Ovary (tissue), 9 donors: ENCODE results near the gene WWC1. TPM values are rescaled to one million over a fixed set of nuclear protein-coding genes. Genes with fewer than 3 reads are reported as not detected.

Experiments used
- DNase-seq, 5 donors: peaks; one replicate each; pipeline ENCODE4 v3.0.0-alpha.2; 2019 to 2020
- H3K27ac ChIP-seq, 2 donors: fragments of 200-600 bp; one replicate each; pipeline versions ENCODE4 v1.5.1 to v1.8.0; 2019 to 2022
- H3K27me3 ChIP-seq: fragments of 200-600 bp; one replicate; pipeline ENCODE4 v1.8.0; 2022
- H3K36me3 ChIP-seq: fragments of 200-600 bp; sonication (generic); one replicate; pipeline ENCODE4 v1.5.1; 2019
- H3K4me1 ChIP-seq: one replicate; pipeline ENCODE4 v1.8.1; 2013; ENCODE audit warnings: mild to moderate bottlenecking, moderate library complexity; ENCODE audit not compliant: insufficient read depth
- H3K4me3 ChIP-seq: fragments of 200-600 bp; sonication (generic); one replicate; pipeline ENCODE4 v1.5.1; 2017
- H3K9me3 ChIP-seq, 2 donors: fragments of 200-600 bp in 1 of 2; sonication (generic) in 1 of 2; one replicate each; pipeline versions ENCODE4 v1.5.1 to v1.8.1; 2013 to 2019; ENCODE audit warnings: mild to moderate bottlenecking in 1 of 2, moderate library complexity in 1 of 2
- EP300 ChIP-seq: sonication (generic); formaldehyde crosslinking; IDR thresholded peaks from one replicate; pipeline ENCODE4 v1.6.1; 2017; ENCODE audit warnings: antibody characterized with exemption
- POLR2A ChIP-seq: fragments of 450-650 bp; IDR thresholded peaks from one replicate; pipeline ENCODE4 v1.6.1; 2017; ENCODE audit warnings: antibody characterized with exemption, mild to moderate bottlenecking, moderate library complexity
- WGBS, 3 donors: extraction: QIAGEN DNeasy Blood & Tissue Kit in 1 of 3; methylation state at CpG; one replicate each; pipeline versions ENCODE4 v1.1.5 to v1.1.7; 2013 to 2017; 5-methylcytosine and 5-hydroxymethylcytosine counted together
- intact Hi-C, 4 donors: fragments of 100-400 bp; cut with DNase I; formaldehyde crosslinking; loops; one replicate each; pipeline versions ENCODE4 v1.11.0 to v1.15.1; 2022 to 2023
- polyA plus RNA-seq, 2 donors: library from polyadenylated mRNA; stranded (reverse); fragments of 200-250 nt in 1 of 2; fragments of 350-450 nt in 1 of 2; fragmentation: Illumina TruSeq in 1 of 2; extraction: RNeasy Lipid Tissue Mini Kit (QIAGEN cat#74804) in 1 of 2; gene quantifications; one replicate each; pipeline ENCODE4 v1.2.3, GENCODE V29; 2013 to 2014
- total RNA-seq, 7 donors: library from RNA; depleted of rRNA in 2 of 7; stranded (reverse); fragments of >200 nt in 2 of 7; fragmentation: NEBNext Ultra II Directional in 3 of 7; extraction: Animal tissue kit (Norgen Biotek cat#: 25700) in 3 of 7; gene quantifications; one replicate each; pipeline versions ENCODE4 v1.1.0 to v1.2.4, GENCODE V29; 2016 to 2023
- TF ChIP-seq, protein P1 (sequence below), 3 donors: fragments of 450-650 bp in 2 of 3; fragments of 200-600 bp in 1 of 3; IDR thresholded peaks; one replicate each; pipeline versions ENCODE4 v1.5.1 to v1.8.0; 2016 to 2022; ENCODE audit warnings: antibody characterized with exemption in 3 of 3, mild to moderate bottlenecking in 1 of 3
- donor health status: DM: no; HTN: no; CAD: no; lungs with moderate emphysema.
- donor health status: DM: no; HTN: no; CAD: no.
- donor health status: Bipolar disorder and iron deficiency.
- donor health status: DM: yes; HTN: yes; CAD: no.
- donor health status: DM: no; HTN: no; CAD: no.
- donor health status: DM: yes; HTN: yes; CAD: no.

The WWC1 gene
- total and polyA plus RNA-seq, 9 donors: 0.58 to 60.3 (median 5.3) TPM

DNA sequence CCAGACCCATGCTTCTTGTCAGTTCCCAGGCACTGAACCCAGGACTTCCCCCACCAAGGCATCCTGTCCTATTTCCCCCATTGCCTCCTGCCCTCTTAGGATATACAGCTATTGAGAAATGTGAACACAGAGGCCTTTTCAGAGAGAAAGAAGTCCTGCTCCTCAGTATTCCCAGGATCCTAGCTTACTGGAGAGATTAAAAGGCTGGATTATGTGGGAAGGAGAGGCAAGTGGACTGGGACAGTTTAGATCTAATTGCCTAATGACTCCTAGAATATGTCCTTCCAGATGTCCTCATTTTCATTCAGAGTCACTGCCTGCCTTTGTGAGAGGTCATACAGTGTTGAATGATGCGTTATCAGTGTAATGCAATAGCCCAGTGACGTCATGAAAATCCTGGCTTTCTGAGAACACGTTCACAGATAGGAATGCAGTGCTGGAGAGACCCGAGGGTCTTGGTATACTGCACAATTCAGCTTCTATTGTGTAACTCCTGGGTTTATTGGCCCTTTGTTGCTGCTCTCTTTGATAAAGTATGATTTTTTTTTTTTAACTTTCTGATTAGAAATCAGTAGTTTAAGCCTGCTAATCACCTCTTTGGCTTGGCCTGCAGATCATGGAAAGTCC is 26.2 kb downstream of the WWC1 start:
- TF ChIP-seq EP300 (no peak), POLR2A (no peak)
- TF ChIP-seq, protein P1, sequence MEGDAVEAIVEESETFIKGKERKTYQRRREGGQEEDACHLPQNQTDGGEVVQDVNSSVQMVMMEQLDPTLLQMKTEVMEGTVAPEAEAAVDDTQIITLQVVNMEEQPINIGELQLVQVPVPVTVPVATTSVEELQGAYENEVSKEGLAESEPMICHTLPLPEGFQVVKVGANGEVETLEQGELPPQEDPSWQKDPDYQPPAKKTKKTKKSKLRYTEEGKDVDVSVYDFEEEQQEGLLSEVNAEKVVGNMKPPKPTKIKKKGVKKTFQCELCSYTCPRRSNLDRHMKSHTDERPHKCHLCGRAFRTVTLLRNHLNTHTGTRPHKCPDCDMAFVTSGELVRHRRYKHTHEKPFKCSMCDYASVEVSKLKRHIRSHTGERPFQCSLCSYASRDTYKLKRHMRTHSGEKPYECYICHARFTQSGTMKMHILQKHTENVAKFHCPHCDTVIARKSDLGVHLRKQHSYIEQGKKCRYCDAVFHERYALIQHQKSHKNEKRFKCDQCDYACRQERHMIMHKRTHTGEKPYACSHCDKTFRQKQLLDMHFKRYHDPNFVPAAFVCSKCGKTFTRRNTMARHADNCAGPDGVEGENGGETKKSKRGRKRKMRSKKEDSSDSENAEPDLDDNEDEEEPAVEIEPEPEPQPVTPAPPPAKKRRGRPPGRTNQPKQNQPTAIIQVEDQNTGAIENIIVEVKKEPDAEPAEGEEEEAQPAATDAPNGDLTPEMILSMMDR (IDR thresholded peaks at IDR 0.05): no peak
- H3K4me3 ChIP-seq: no peak overlapping the region
- H3K36me3 ChIP-seq: no peaks in the 10 kb centered on the region
- intact Hi-C loops: no loop called here
- no peaks in the 10 kb centered on the region for H3K27me3 ChIP-seq
- no peak overlapping the region for H3K27ac ChIP-seq
- no peaks in the 10 kb centered on the region for H3K9me3 ChIP-seq
- 21 to 28% (median 24%) methylated on average over 4 of the region's 4 CpGs for WGBS, 3 donors
- H3K4me1 ChIP-seq: no peaks in the 10 kb centered on the region
- no peak for DNase-seq

DNA sequence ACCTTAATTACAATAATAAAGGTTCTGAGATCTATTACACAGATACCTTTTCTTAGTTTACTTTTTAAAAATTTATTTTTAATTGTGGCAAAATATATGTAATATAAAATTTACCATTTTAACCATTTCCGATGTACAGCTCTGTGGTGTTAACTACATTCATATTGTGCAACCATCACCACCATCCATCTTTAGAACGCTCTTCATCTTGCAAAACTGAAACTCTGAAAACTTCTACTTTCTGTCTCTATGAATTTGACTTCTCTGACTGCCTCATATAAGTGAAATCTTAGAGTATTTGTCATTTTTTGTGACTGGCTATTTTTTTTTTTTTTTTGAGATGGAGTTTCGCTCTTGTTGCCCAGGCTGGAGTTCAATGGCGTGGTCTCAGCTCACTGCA is 26.8 kb downstream of the WWC1 start:
- Histone ChIP-seq H3K4me3 (no peak overlapping the region), H3K27me3 (no peaks in the 10 kb centered on the region), H3K9me3 (no peaks in the 10 kb centered on the region), H3K27ac (no peak overlapping the region), H3K4me1 (no peaks in the 10 kb centered on the region), H3K36me3 (no peaks in the 10 kb centered on the region)
- DNase-seq: no peak
- 97% methylated on average over 4 of the region's 4 CpGs for WGBS, 3 donors
- intact Hi-C loops: no loop called here
- TF ChIP-seq POLR2A (no peak), EP300 (no peak)
- TF ChIP-seq, protein P1 (IDR thresholded peaks at IDR 0.05): no peak

DNA sequence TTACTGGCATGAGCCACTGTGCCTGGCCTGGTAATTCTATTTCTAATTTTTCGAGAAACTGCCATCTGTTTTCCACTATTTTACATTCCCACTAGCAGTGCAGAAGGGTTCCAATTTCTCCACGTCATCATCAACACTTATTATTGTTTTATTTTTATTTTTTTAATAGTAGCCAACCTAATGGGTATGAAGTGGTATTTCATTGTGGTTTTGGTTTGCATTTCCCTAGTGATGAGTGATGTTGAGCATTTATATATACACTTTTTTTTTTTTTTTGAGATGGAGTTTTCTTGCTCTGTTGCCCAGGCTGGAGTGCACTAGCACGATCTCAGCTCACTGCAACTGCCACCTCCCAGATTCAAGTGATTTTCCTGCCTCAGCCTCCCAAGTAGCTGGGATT is 28.3 kb downstream of the WWC1 start:
- intact Hi-C loops: no loop called here
- Histone ChIP-seq H3K4me1 (no peaks in the 10 kb centered on the region), H3K36me3 (no peaks in the 10 kb centered on the region), H3K4me3 (no peak overlapping the region), H3K9me3 (no peaks in the 10 kb centered on the region), H3K27me3 (no peaks in the 10 kb centered on the region), H3K27ac (no peak overlapping the region)
- WGBS, 3 donors: 93 to 95% (median 94%) methylated on average over 3 of the region's 3 CpGs
- no peak for DNase-seq
- TF ChIP-seq EP300: no peak
- no peak for TF ChIP-seq POLR2A
- TF ChIP-seq, protein P1 (IDR thresholded peaks at IDR 0.05): no peak

DNA sequence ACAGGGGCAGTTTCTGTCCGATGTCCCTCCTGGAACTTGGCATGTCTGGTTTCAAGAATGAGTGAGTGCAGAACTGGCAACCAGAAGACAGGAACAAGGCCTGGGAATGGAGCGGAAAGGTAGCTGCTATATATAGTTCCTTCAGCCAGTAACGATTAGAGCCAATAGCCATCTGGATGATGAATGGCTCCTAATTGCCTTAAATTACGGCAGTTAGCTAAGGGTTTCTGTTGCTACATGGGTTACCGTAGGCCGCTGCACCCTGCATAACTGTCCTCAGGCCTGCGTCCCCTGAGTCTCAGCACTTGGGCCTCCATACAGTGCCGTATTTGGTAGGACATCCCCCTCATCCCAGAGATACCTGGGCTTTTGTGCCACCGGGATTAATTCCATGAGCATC is 29.4 kb downstream of the WWC1 start:
- Histone ChIP-seq H3K27me3 (no peaks in the 10 kb centered on the region), H3K27ac (no peak overlapping the region), H3K36me3 (no peaks in the 10 kb centered on the region), H3K4me3 (no peak overlapping the region), H3K4me1 (no peaks in the 10 kb centered on the region), H3K9me3 (no peaks in the 10 kb centered on the region)
- intact Hi-C loops: no loop called here
- DNase-seq: no peak
- WGBS, 3 donors: 81 to 86% (median 84%) methylated on average over 9 of the region's 9 CpGs
- TF ChIP-seq, protein P1 (IDR thresholded peaks at IDR 0.05): no peak
- TF ChIP-seq EP300 (no peak), POLR2A (no peak)
